Esophagus muscularis mucosa (tissue), 4 donors: Measurements from ENCODE around the gene THBS2. TPM values are rescaled to one million over a fixed set of nuclear protein-coding genes. Genes with fewer than 3 reads are reported as not detected.

ENCODE experiments used
- DNase-seq: peaks from one replicate; pipeline ENCODE4 v3.0.0-alpha.2; 2017; ENCODE audit errors: extremely low spot score
- H3K27ac ChIP-seq, 4 donors: fragments of 200-600 bp; sonication (generic); replicated peaks in 1 of 4; 1 replicate in 3 of 4; 2 replicates in 1 of 4; pipeline ENCODE4 v1.5.1; 2016 to 2019; ENCODE audit warnings: mild to moderate bottlenecking in 1 of 4
- H3K27me3 ChIP-seq, 4 donors: fragments of 200-600 bp; sonication (generic); one replicate each; pipeline versions ENCODE4 v1.5.1 to v1.6.0; 2016 to 2019
- H3K36me3 ChIP-seq, 4 donors: fragments of 200-600 bp; sonication (generic); one replicate each; pipeline ENCODE4 v1.5.1; 2016 to 2019
- H3K4me1 ChIP-seq, 4 donors: fragments of 200-600 bp; sonication (generic); one replicate each; pipeline ENCODE4 v1.5.1; 2016 to 2019
- H3K4me3 ChIP-seq, 4 donors: fragments of 200-600 bp; sonication (generic); 1 replicate in 2 of 4; 2 replicates in 2 of 4; pipeline ENCODE4 v1.5.1; 2016 to 2019; ENCODE audit warnings: mild to moderate bottlenecking in 4 of 4, moderate library complexity in 1 of 4
- H3K9me3 ChIP-seq, 4 donors: fragments of 200-600 bp; sonication (generic); 1 replicate in 3 of 4; 2 replicates in 1 of 4; pipeline ENCODE4 v1.5.1; 2016 to 2019
- EP300 ChIP-seq: sonication (generic); formaldehyde crosslinking; IDR thresholded peaks from one replicate; pipeline ENCODE4 v1.6.1; 2017; ENCODE audit warnings: antibody characterized with exemption
- POLR2A ChIP-seq: fragments of 450-650 bp; IDR thresholded peaks from one replicate; pipeline ENCODE4 v1.6.1; 2017; ENCODE audit warnings: antibody characterized with exemption, moderate library complexity, mild to moderate bottlenecking, low read depth
- POLR2AphosphoS5 ChIP-seq, 2 donors: sonication (generic); formaldehyde crosslinking; IDR thresholded peaks; one replicate each; pipeline ENCODE4 v1.6.1; 2017; ENCODE audit warnings: antibody characterized with exemption in 2 of 2
- WGBS: methylation state at CpG from one replicate; pipeline ENCODE4 v1.1.5; 2018; 5-methylcytosine and 5-hydroxymethylcytosine counted together
- intact Hi-C: fragments of 100-400 bp; cut with DNase I; formaldehyde crosslinking; loops from one replicate; pipeline ENCODE4 v1.15.1; 2023
- total RNA-seq, 4 donors: library from RNA; depleted of rRNA; stranded (reverse); fragments of >200 nt; gene quantifications; one replicate each; pipeline versions ENCODE4 v1.1.0 to v1.2.1, GENCODE V29; 2016
- TF ChIP-seq, protein P1 (sequence below), 3 experiments: fragments of 200-600 bp in 2 of 3; fragments of 450-650 bp in 1 of 3; sonication (generic) in 2 of 3; IDR thresholded peaks; one replicate each; pipeline ENCODE4 v1.5.1; 2017 to 2019; ENCODE audit warnings: antibody characterized with exemption in 3 of 3, mild to moderate bottlenecking in 2 of 3, moderate library complexity in 1 of 3

The THBS2 gene
- total RNA-seq, 4 donors from 2014 or later, result 25.7 to 36.4 (median 28.8) TPM

DNA sequence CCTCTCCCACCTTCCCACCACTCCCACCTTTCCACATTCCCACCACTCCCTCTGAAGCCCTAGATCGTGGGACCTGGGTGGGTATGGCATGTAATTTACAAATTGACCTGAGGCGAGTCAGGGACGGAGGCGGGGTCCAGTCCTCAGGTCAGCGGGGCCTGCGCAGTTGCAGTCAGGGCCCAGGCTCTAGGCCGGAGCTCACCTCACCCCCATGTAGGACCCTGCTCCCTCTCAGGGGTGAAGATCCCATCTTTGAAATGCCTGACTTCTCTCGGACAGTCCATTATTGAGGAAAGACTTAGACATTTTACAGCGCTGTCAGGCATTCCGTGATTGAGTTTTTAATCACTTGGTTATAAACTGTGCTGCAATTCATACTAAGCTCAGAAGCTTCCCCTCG lies 10.5 kb downstream of the THBS2 start:
- WGBS, result 81% methylated on average over 8 of the region's 11 CpGs
- Histone ChIP-seq H3K4me1 (no peaks in the 10 kb centered on the region), H3K4me3 (no peak overlapping the region), H3K27ac (no peak overlapping the region), H3K36me3 (peaks cover 0 to 26% (median 7%) of the 10 kb centered on the region in 4 donors), H3K9me3 (no peaks in the 10 kb centered on the region), H3K27me3 (no peaks in the 10 kb centered on the region)
- no peak for DNase-seq
- TF ChIP-seq POLR2A (no peak), EP300 (no peak), POLR2AphosphoS5 (IDR thresholded peaks at IDR 0.05) (no peak)
- TF ChIP-seq, protein P1, sequence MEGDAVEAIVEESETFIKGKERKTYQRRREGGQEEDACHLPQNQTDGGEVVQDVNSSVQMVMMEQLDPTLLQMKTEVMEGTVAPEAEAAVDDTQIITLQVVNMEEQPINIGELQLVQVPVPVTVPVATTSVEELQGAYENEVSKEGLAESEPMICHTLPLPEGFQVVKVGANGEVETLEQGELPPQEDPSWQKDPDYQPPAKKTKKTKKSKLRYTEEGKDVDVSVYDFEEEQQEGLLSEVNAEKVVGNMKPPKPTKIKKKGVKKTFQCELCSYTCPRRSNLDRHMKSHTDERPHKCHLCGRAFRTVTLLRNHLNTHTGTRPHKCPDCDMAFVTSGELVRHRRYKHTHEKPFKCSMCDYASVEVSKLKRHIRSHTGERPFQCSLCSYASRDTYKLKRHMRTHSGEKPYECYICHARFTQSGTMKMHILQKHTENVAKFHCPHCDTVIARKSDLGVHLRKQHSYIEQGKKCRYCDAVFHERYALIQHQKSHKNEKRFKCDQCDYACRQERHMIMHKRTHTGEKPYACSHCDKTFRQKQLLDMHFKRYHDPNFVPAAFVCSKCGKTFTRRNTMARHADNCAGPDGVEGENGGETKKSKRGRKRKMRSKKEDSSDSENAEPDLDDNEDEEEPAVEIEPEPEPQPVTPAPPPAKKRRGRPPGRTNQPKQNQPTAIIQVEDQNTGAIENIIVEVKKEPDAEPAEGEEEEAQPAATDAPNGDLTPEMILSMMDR (IDR thresholded peaks at IDR 0.05), result no peak
- intact Hi-C loops, result no loop called here

GRCh38 chr6:169241688-169242350 lies 11.8 kb downstream of the THBS2 start:
- 94% methylated on average over 22 of the region's 32 CpGs for WGBS
- DNase-seq, result no peak

GRCh38 chr6:169240591-169241390 lies 12.9 kb downstream of the THBS2 start:
- Histone ChIP-seq H3K27me3 (no peaks in the 10 kb centered on the region), H3K9me3 (no peaks in the 10 kb centered on the region), H3K27ac (no peak overlapping the region), H3K4me1 (no peaks in the 10 kb centered on the region), H3K4me3 (no peak overlapping the region), H3K36me3 (peaks cover 0 to 24% (median 6%) of the 10 kb centered on the region in 4 donors)
- no peak for DNase-seq
- WGBS, result 89% methylated on average over 28 of the region's 28 CpGs
- no peak for TF ChIP-seq POLR2A
- TF ChIP-seq POLR2AphosphoS5 (IDR thresholded peaks at IDR 0.05), result no peak
- no peak for TF ChIP-seq EP300
- TF ChIP-seq, protein P1 (IDR thresholded peaks at IDR 0.05), result no peak
- intact Hi-C loops, result no loop called here

More at GRCh38 chr6:169241688-169242350, 11.8 kb downstream of the THBS2 start:
- TF ChIP-seq EP300, result no peak
- no peak for TF ChIP-seq POLR2AphosphoS5 (IDR thresholded peaks at IDR 0.05)
- no peak for TF ChIP-seq POLR2A
- TF ChIP-seq, protein P1 (IDR thresholded peaks at IDR 0.05), result no peak
- Histone ChIP-seq H3K27ac (no peak overlapping the region), H3K4me3 (no peak overlapping the region), H3K27me3 (no peaks in the 10 kb centered on the region), H3K36me3 (peaks cover 0 to 23% (median 6%) of the 10 kb centered on the region in 4 donors), H3K9me3 (no peaks in the 10 kb centered on the region), H3K4me1 (no peaks in the 10 kb centered on the region)
- intact Hi-C loops, result no loop called here

DNA sequence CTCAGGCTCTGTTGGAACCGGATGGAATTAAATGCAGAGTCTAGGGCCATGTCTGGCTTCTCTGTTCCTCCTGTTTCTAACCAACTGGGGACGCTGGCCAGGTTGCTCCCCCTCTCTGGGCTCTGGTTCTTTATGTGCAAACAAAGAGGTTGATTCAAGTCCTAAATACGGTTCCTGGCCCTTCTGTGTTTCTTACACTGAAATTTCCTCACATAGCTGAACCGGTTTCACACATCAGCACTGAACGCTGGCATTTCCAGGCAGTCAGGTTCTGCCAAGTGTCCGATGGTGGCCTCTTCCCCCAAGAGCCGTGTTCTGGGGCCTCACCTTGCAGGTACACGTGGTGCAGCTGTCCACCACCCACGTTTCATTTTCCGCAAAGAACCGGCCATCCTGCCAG lies 13.5 kb downstream of the THBS2 start:
- intact Hi-C loops, result no loop called here
- H3K4me1 ChIP-seq, result no peaks in the 10 kb centered on the region
- no peak overlapping the region for H3K27ac ChIP-seq
- H3K36me3 ChIP-seq, result peaks cover 0 to 27% (median 6%) of the 10 kb centered on the region in 4 donors
- no peak overlapping the region for H3K4me3 ChIP-seq
- no peak for DNase-seq
- no peaks in the 10 kb centered on the region for H3K9me3 ChIP-seq
- H3K27me3 ChIP-seq, result no peaks in the 10 kb centered on the region
- no peak for TF ChIP-seq EP300
- TF ChIP-seq, protein P1 (IDR thresholded peaks at IDR 0.05), result no peak
- no peak for TF ChIP-seq POLR2AphosphoS5 (IDR thresholded peaks at IDR 0.05)
- no peak for TF ChIP-seq POLR2A
- 94% methylated on average over 9 of the region's 11 CpGs for WGBS
